Vagina (tissue), 2 donors: ENCODE results near the gene CELSR2.

Experiments used
- POLR2AphosphoS5 ChIP-seq, 2 donors: sonication (generic); formaldehyde crosslinking; IDR thresholded peaks; one replicate each; pipeline ENCODE4 v1.9.0; 2017; ENCODE audit warnings: antibody characterized with exemption in 2 of 2, mild to moderate bottlenecking in 2 of 2, low read depth in 1 of 2; ENCODE audit not compliant: insufficient read depth in 1 of 2
- TF ChIP-seq, protein P1 (sequence below), 3 experiments: fragments of 450-650 bp in 2 of 3; fragments of 200-600 bp in 1 of 3; sonication (generic) in 1 of 3; IDR thresholded peaks; one replicate each; pipeline ENCODE4 v1.5.1; 2017 to 2019; ENCODE audit warnings: antibody characterized with exemption in 3 of 3, mild to moderate bottlenecking in 2 of 3, moderate library complexity in 2 of 3

DNA sequence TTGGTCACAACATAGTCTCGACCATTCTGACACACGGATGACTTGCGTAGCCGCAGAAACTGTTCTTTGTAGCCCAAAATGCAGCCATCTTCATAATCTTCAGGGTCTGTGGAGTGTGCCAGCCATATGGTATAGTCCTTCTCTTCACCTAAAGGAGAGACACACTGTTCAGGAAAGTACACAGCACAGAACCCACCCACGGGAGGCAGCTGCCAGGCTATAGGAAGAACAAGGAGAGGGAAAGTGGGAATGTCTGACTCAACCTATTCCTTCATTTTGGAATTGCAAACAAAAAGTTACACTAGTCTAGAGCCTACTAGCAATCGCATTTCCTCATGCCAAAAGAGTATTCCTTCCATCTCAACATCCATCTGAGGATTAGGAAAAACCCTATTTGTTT, 73.6 kb downstream of the CELSR2 start:
- TF ChIP-seq, protein P1, sequence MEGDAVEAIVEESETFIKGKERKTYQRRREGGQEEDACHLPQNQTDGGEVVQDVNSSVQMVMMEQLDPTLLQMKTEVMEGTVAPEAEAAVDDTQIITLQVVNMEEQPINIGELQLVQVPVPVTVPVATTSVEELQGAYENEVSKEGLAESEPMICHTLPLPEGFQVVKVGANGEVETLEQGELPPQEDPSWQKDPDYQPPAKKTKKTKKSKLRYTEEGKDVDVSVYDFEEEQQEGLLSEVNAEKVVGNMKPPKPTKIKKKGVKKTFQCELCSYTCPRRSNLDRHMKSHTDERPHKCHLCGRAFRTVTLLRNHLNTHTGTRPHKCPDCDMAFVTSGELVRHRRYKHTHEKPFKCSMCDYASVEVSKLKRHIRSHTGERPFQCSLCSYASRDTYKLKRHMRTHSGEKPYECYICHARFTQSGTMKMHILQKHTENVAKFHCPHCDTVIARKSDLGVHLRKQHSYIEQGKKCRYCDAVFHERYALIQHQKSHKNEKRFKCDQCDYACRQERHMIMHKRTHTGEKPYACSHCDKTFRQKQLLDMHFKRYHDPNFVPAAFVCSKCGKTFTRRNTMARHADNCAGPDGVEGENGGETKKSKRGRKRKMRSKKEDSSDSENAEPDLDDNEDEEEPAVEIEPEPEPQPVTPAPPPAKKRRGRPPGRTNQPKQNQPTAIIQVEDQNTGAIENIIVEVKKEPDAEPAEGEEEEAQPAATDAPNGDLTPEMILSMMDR (IDR thresholded peaks at IDR 0.05), result no peak
- no peak for TF ChIP-seq POLR2AphosphoS5 (IDR thresholded peaks at IDR 0.05; ENCODE audit: insufficient read depth in 1 of 2, low read depth in 1 of 2)
